B cell (primary cell): Measurements from ENCODE around the gene ATP5MK. TPM values are rescaled to one million over a fixed set of nuclear protein-coding genes. Genes with fewer than 3 reads are reported as not detected.

ENCODE experiments used
- ATAC-seq: fragments of 200-7000 bp; cut with Tn5 transposase; one replicate; pipeline ENCODE4 v1.10.0; 2021; ENCODE audit warnings: low read depth, mild to moderate bottlenecking, moderate number of reproducible peaks, moderate library complexity
- CTCF ChIA-PET: fragments of 350-600 bp; sonication (Branson Sonifier 250); formaldehyde crosslinking; loops from one replicate; lab custom pipeline; 2021; ENCODE audit warnings: antibody characterized with exemption, inconsistent platforms; lab: Charles Lee
- POLR2A ChIA-PET: fragments of 350-600 bp; sonication (Branson Sonifier 250); formaldehyde crosslinking; loops from one replicate; lab custom pipeline; 2021; ENCODE audit warnings: antibody characterized with exemption; lab: Charles Lee
- DNase-seq: peaks from one replicate; pipeline ENCODE4 v3.0.0; 2013
- H2AFZ ChIP-seq: 2 replicates; pipeline ENCODE4 v1.6.1; 2012; ENCODE audit warnings: mild to moderate bottlenecking, low read depth, low read length; ENCODE audit not compliant: insufficient read depth, poor library complexity, severe bottlenecking
- H3K27ac ChIP-seq, 2 donors: 1 replicate in 1 of 2; 2 replicates in 1 of 2; pipeline ENCODE4 v1.5.1; 2012 to 2013; ENCODE audit warnings: low read length in 2 of 2, mild to moderate bottlenecking in 2 of 2, moderate library complexity in 1 of 2
- H3K27me3 ChIP-seq, 4 experiments: fragments of 200-600 bp in 1 of 4; sonication (generic) in 1 of 4; replicated peaks in 1 of 4; 1 replicate in 2 of 4; 2 replicates in 2 of 4; pipeline versions ENCODE4 v1.6.1 to v1.7.0; 2013 to 2016; ENCODE audit warnings: low read length in 3 of 4, mild to moderate bottlenecking in 2 of 4, mixed read lengths in 1 of 4, moderate library complexity in 1 of 4; ENCODE audit not compliant: insufficient read depth in 4 of 4, control insufficient read depth in 3 of 4; ENCODE audit errors: control extremely low read depth in 1 of 4
- H3K36me3 ChIP-seq, 2 experiments: replicated peaks in 1 of 2; 1 replicate in 1 of 2; 2 replicates in 1 of 2; pipeline versions ENCODE4 v1.6.1 to v1.7.1; 2013; ENCODE audit warnings: low read length in 1 of 2; ENCODE audit not compliant: insufficient read depth in 2 of 2, control insufficient read depth in 1 of 2; ENCODE audit errors: control extremely low read depth in 1 of 2, extremely low read depth in 1 of 2
- H3K4me1 ChIP-seq, 2 donors: fragments of 200-600 bp in 1 of 2; sonication (generic) in 1 of 2; 1 replicate in 1 of 2; 2 replicates in 1 of 2; pipeline versions ENCODE4 v1.5.1 to v1.6.1; 2013 to 2017; ENCODE audit warnings: low read length in 2 of 2; ENCODE audit not compliant: control insufficient read depth in 2 of 2, insufficient read depth in 2 of 2
- H3K4me2 ChIP-seq: replicated peaks from 2 replicates; pipeline ENCODE3; 2012; ENCODE audit warnings: mild to moderate bottlenecking, low read depth, low read length; ENCODE audit not compliant: poor library complexity, severe bottlenecking
- H3K4me3 ChIP-seq, 5 experiments: fragments of 200-600 bp in 1 of 5; sonication (generic) in 1 of 5; 1 replicate in 3 of 5; 2 replicates in 2 of 5; pipeline versions ENCODE4 v1.5.1 to v1.7.0; 2011 to 2016; ENCODE audit warnings: low read length in 4 of 5, mild to moderate bottlenecking in 4 of 5, low read depth in 2 of 5, control low read depth in 1 of 5, moderate library complexity in 1 of 5; ENCODE audit not compliant: insufficient read depth in 1 of 5; ENCODE audit errors: control extremely low read depth in 1 of 5, extremely low read depth in 1 of 5
- H3K79me2 ChIP-seq: fragments of 200-600 bp; sonication (generic); one replicate; pipeline ENCODE4 v1.6.0; 2016; ENCODE audit warnings: low read length; ENCODE audit not compliant: control insufficient read depth, insufficient read depth
- H3K9ac ChIP-seq: fragments of 200-600 bp; sonication (generic); 2 replicates; pipeline ENCODE4 v1.6.1; 2017; ENCODE audit warnings: mild to moderate bottlenecking, low read length, moderate library complexity
- H3K9me3 ChIP-seq, 3 donors: one replicate each; pipeline versions ENCODE4 v1.6.1 to v1.7.1; 2013; ENCODE audit warnings: low read length in 2 of 3; ENCODE audit not compliant: control insufficient read depth in 2 of 3, insufficient read depth in 1 of 3; ENCODE audit errors: control extremely low read depth in 1 of 3
- H4K20me1 ChIP-seq: 2 replicates; pipeline ENCODE4 v1.6.0; 2012; ENCODE audit warnings: mild to moderate bottlenecking, low read length; ENCODE audit not compliant: insufficient read depth, control insufficient read depth, poor library complexity, severe bottlenecking
- H3K27ac Mint-ChIP-seq: one replicate; pipeline ENCODE4 v1.8.0; 2021; ENCODE audit warnings: mixed read lengths
- H3K27me3 Mint-ChIP-seq: one replicate; pipeline ENCODE4 v1.8.0; 2021; ENCODE audit warnings: mixed read lengths
- H3K4me1 Mint-ChIP-seq: one replicate; pipeline ENCODE4 v1.8.0; 2021; ENCODE audit warnings: mixed read lengths
- H3K4me3 Mint-ChIP-seq: one replicate; pipeline ENCODE4 v1.8.0; 2021; ENCODE audit warnings: mixed read lengths
- H3K9me3 Mint-ChIP-seq: one replicate; pipeline ENCODE4 v1.8.0; 2022; ENCODE audit warnings: mixed read lengths; ENCODE audit not compliant: insufficient read depth
- CTCF ChIP-seq: fragments of 200-600 bp; IDR thresholded peaks from one replicate; pipeline ENCODE4 v1.8.0; 2022; ENCODE audit warnings: antibody characterized with exemption, mild to moderate bottlenecking
- EZH2 ChIP-seq: IDR thresholded peaks from 2 replicates; pipeline ENCODE4 v1.6.1; 2012; ENCODE audit warnings: borderline replicate concordance, low read depth, mild to moderate bottlenecking, moderate library complexity, low read length; ENCODE audit not compliant: insufficient read depth, poor library complexity, severe bottlenecking
- WGBS: methylation state at CpG from one replicate; pipeline ENCODE4 v1.1.5; 2013; ENCODE audit warnings: missing lambda C conversion rate; ENCODE audit not compliant: insufficient coverage; 5-methylcytosine and 5-hydroxymethylcytosine counted together
- intact Hi-C: fragments of 100-400 bp; cut with micrococcal nuclease; formaldehyde crosslinking; loops from one replicate; pipeline ENCODE4 v1.10.0; 2022
- polyA minus RNA-seq: library from RNA; depleted of rRNA, polyadenylated mRNA; stranded (reverse); fragments of >200 nt; gene quantifications from 2 replicates; pipeline ENCODE4 v1.2.3, GENCODE V29; 2012
- polyA plus RNA-seq: library from polyadenylated mRNA; depleted of rRNA; stranded (reverse); fragments of >200 nt; gene quantifications from 2 replicates; pipeline ENCODE4 v1.2.3, GENCODE V29; 2012
- total RNA-seq, 2 donors: library from RNA; stranded (reverse); fragments of 120-200 nt in 1 of 2; gene quantifications; 1 replicate in 1 of 2; 2 replicates in 1 of 2; pipeline versions ENCODE4 v1.2.3 to v1.2.4, GENCODE V29; 2013 to 2022

Gene ATP5MK
- total RNA-seq: 96.6 and 107 TPM in 2 replicates
- total RNA-seq (2013): 184 TPM
- 99.9 and 134 TPM in 2 replicates for polyA plus RNA-seq
- 10.1 and 13.8 TPM in 2 replicates for polyA minus RNA-seq

- DNase-seq (peak; percentile 95), ATAC-seq (peak; percentile 98)
- Histone ChIP-seq H3K9ac (peak within 1 kb of the TSS; percentile 98), H3K4me1 (peaks cover 22 to 23% of the 10 kb centered on the region in 2 donors), H3K79me2 (peaks cover 68% of the 10 kb centered on the region), H3K27me3 (no peaks in the 10 kb centered on the region), H4K20me1 (peaks cover 4% of the 10 kb centered on the region), H3K4me2 (peak within 1 kb of the TSS; percentile 73), H2AFZ (peak within 1 kb of the TSS; percentile 85), H3K4me3 (peak within 1 kb of the TSS; percentile 68 to 92 (median 76)), H3K36me3 (peaks cover 0 to 34% of the 10 kb centered on the region in 2 experiments), H3K9me3 (no peaks in the 10 kb centered on the region), H3K27ac (peak within 1 kb of the TSS; percentile 38 to 64)
- Mint-ChIP-seq H3K4me1 (peaks cover 44% of the 10 kb centered on the region), H3K4me3 (peak within 1 kb of the TSS; percentile 97), H3K9me3 (no peaks in the 10 kb centered on the region), H3K27me3 (no peaks in the 10 kb centered on the region), H3K27ac (peak within 1 kb of the TSS; percentile 89)
- intact Hi-C loops: loop anchor here (1.0 to 5.0 kb wide), 5 partner anchors 28 to 1243 kb away; partner anchors contain the start of genes NOLC1, PCGF6 and SFR1
- TF ChIP-seq CTCF (no peak), EZH2 (no peak)
- ChIA-PET CTCF (interaction anchor here (0.7 to 2.5 kb wide), 5 partner anchors 19 to 89 kb away, joined by 3 to 7 read pairs (median 3); partner anchors contain the start of gene TAF5), POLR2A (interaction anchor here (1.9 kb wide), 1 partner anchor 28 kb away, joined by 8 read pairs; the partner anchor contains the start of gene TAF5)
- under 1% methylated on average over 56 of the region's 56 CpGs for WGBS
These were observed at the start of gene ATP5MK, which contains the start of gene PDCD11 for GRCh38 chr10:103396067-103396788. Gene ATP5MK, minus strand, starts transcription at chr10:103396475. Its CDS starts 4,018 bp downstream, at chr10:103392457. Gene PDCD11, plus strand, starts transcription at chr10:103396626. Its CDS starts 1,801 bp downstream, at chr10:103398427.
